Prostate gland (tissue), 2 donors: ENCODE measurements around the gene CYTH1.

Source experiments
- POLR2AphosphoS5 ChIP-seq: sonication (generic); formaldehyde crosslinking; IDR thresholded peaks from one replicate; pipeline ENCODE4 v1.6.1; 2017; ENCODE audit warnings: antibody characterized with exemption
- TF ChIP-seq, protein P1 (sequence below), 4 experiments: fragments of 200-600 bp in 2 of 4; fragments of 450-650 bp in 2 of 4; sonication (generic) in 2 of 4; IDR thresholded peaks; 1 replicate in 3 of 4; 2 replicates in 1 of 4; pipeline ENCODE4 v1.5.1; 2016 to 2019; ENCODE audit warnings: antibody characterized with exemption in 4 of 4, mild to moderate bottlenecking in 2 of 4, moderate library complexity in 2 of 4

- TF ChIP-seq, protein P1, sequence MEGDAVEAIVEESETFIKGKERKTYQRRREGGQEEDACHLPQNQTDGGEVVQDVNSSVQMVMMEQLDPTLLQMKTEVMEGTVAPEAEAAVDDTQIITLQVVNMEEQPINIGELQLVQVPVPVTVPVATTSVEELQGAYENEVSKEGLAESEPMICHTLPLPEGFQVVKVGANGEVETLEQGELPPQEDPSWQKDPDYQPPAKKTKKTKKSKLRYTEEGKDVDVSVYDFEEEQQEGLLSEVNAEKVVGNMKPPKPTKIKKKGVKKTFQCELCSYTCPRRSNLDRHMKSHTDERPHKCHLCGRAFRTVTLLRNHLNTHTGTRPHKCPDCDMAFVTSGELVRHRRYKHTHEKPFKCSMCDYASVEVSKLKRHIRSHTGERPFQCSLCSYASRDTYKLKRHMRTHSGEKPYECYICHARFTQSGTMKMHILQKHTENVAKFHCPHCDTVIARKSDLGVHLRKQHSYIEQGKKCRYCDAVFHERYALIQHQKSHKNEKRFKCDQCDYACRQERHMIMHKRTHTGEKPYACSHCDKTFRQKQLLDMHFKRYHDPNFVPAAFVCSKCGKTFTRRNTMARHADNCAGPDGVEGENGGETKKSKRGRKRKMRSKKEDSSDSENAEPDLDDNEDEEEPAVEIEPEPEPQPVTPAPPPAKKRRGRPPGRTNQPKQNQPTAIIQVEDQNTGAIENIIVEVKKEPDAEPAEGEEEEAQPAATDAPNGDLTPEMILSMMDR (IDR thresholded peaks at IDR 0.05): no peak
- no peak for TF ChIP-seq POLR2AphosphoS5
Observed at GRCh38 chr17:78753316-78754250, 28.5 kb downstream of the CYTH1 start.
